ENCODE measurements around the gene ARL15.

- TF ChIP-seq POLR2AphosphoS5 (IDR thresholded peaks at IDR 0.05; ENCODE audit: borderline replicate concordance, low read depth, low read length): no peak
- TF ChIP-seq EZH2 (IDR thresholded peaks at IDR 0.05): no peak
These were observed 45.8 kb downstream of the ARL15 start for GRCh38 chr5:54264574-54264973.
